Hepatocyte (in vitro differentiated cells): Measurements from ENCODE around the gene FAM156A.
"Not testable (repeated sequence)": the region's sequence is repeated elsewhere in the genome, so short reads cannot be mapped to it uniquely, and the experiment has no call there.

ENCODE experiments used
- CTCF ChIP-seq: fragments of 200-600 bp; sonication (generic); IDR thresholded peaks from 2 replicates; pipeline ENCODE4 v1.5.1; 2016; ENCODE audit warnings: antibody characterized with exemption, mild to moderate bottlenecking; ENCODE audit not compliant: poor library complexity
- EZH2phosphoT487 ChIP-seq: fragments of 200-600 bp; sonication (generic); IDR thresholded peaks from one replicate; pipeline ENCODE4 v1.6.1; 2018; ENCODE audit warnings: antibody characterized with exemption, mild to moderate bottlenecking, low read depth, moderate library complexity; ENCODE audit not compliant: unreplicated experiment, severe bottlenecking

GRCh38 chrX:52906072-52906471, 52.2 kb downstream of the FAM156A start:
- not testable (repeated sequence) for TF ChIP-seq CTCF, EZH2phosphoT487
